ENCODE results near the gene MAN1A1. TPM values are rescaled to one million over a fixed set of nuclear protein-coding genes. Genes with fewer than 3 reads are reported as not detected.
A peak's percentile ranks its signal among the peaks of the same experiment; 100 is the strongest.
"Not testable (repeated sequence)": the region's sequence is repeated elsewhere in the genome, so short reads cannot be mapped to it uniquely, and the experiment has no call there.

MAN1A1 gene
- total RNA-seq, result 10 to 100 TPM; 34.8 to 38.4 TPM

DNA sequence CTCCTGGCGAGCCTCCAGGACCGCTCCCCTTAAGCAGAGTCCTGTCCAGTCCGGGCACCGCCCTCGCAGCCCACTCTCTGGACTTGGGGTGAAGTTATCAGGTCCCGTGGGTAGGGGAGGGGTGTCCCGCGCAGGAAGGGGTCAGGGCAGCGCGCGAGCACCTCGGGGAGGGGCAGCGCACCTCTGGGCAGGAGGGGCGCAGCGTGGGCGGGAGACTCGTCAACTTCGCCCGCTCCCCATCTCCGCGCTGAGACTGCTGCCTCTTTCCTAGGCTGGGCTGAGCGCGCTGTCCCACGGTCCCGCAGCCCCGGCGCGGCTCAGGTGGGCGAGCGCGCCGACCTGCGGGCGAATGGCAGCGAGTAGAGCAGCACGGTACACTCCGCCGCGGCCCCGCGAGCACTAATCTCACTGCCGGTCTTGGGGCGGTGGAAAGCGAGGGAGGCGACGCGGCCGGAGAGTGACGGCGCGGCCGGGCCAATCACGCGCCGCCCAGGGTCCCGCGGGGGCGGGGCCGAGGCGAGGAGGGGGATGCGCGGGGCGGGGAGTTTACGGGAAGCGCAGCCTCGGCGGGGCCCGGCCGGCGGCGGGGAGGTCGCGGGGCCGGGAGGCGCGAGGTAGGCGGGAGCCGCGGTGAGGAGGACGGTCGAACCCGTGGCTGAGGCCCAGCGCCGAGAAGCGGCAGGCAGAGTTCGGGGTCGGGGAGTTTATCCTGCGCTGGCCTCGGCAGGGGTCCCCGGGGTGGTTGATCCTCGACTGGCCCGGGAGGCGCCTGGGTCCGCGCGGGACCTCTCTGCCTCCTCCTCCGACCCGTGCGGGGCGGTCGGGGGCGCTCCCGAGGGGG lies at the start of gene MAN1A1:
Gene MAN1A1 (minus strand): TSS at position 401 of the 841 bp plus-strand sequence. CDS start 696 bp downstream, outside the sequence.
- peak within 1 kb of the TSS; percentile 91 for H3K4me3 Mint-ChIP-seq
- peak; percentile 92 for DNase-seq
- CTCF ChIA-PET, result interaction anchor here (1.0 to 4.2 kb wide), 11 partner anchors 8 to 628 kb away, joined by 3 to 35 read pairs (median 6); no protein-coding TSS in a partner anchor
- no peaks in the 10 kb centered on the region for H3K9me3 Mint-ChIP-seq (ENCODE audit: low read depth)
- ATAC-seq, result peak; percentile 87
- no peaks in the 10 kb centered on the region for H3K27me3 Mint-ChIP-seq
- H3K4me1 Mint-ChIP-seq, result peaks cover 41% of the 10 kb centered on the region
- peak within 1 kb of the TSS; percentile 89 for H3K27ac Mint-ChIP-seq
- peaks cover 27% of the 10 kb centered on the region for H3K36me3 Mint-ChIP-seq

- Mint-ChIP-seq H3K27ac (no peak overlapping the region), H3K4me3 (no peak overlapping the region), H3K27me3 (no peaks in the 10 kb centered on the region), H3K36me3 (peaks cover 3% of the 10 kb centered on the region), H3K4me1 (no peaks in the 10 kb centered on the region), H3K9me3 (ENCODE audit: low read depth) (no peaks in the 10 kb centered on the region)
- DNase-seq (no peak), ATAC-seq (no peak)
- CTCF ChIA-PET, result no interaction called here
Observed at GRCh38 chr6:119395192-119395591, 45.6 kb upstream of the MAN1A1 start.

GRCh38 chr6:119390247-119390793 lies 40.8 kb upstream of the MAN1A1 start:
- no peak for DNase-seq
- no peak overlapping the region for H3K4me3 Mint-ChIP-seq
- CTCF ChIA-PET, result no interaction called here
- H3K27ac Mint-ChIP-seq, result no peak overlapping the region
- H3K9me3 Mint-ChIP-seq (ENCODE audit: low read depth), result no peaks in the 10 kb centered on the region
- ATAC-seq, result no peak
- H3K27me3 Mint-ChIP-seq, result no peaks in the 10 kb centered on the region
- H3K36me3 Mint-ChIP-seq, result peaks cover 5% of the 10 kb centered on the region
- no peaks in the 10 kb centered on the region for H3K4me1 Mint-ChIP-seq

GRCh38 chr6:119385994-119386393 lies 36.4 kb upstream of the MAN1A1 start:
- no peaks in the 10 kb centered on the region for H3K4me1 Mint-ChIP-seq
- DNase-seq, result no peak
- H3K36me3 Mint-ChIP-seq, result peaks cover 11% of the 10 kb centered on the region
- H3K27ac Mint-ChIP-seq, result no peak overlapping the region
- no peaks in the 10 kb centered on the region for H3K27me3 Mint-ChIP-seq
- no peak for ATAC-seq
- peaks cover 2% of the 10 kb centered on the region for H3K9me3 Mint-ChIP-seq (ENCODE audit: low read depth)
- H3K4me3 Mint-ChIP-seq, result no peak overlapping the region
- CTCF ChIA-PET, result no interaction called here

- Mint-ChIP-seq H3K27ac (no peak overlapping the region), H3K4me1 (no peaks in the 10 kb centered on the region), H3K27me3 (no peaks in the 10 kb centered on the region), H3K9me3 (ENCODE audit: low read depth) (peaks cover 9% of the 10 kb centered on the region), H3K36me3 (peaks cover 13% of the 10 kb centered on the region), H3K4me3 (no peak overlapping the region)
- no peak for DNase-seq
- CTCF ChIA-PET, result no interaction called here
- no peak for ATAC-seq
Observed at GRCh38 chr6:119384444-119384843, 34.9 kb upstream of the MAN1A1 start.

- peaks cover 21% of the 10 kb centered on the region for H3K36me3 Mint-ChIP-seq
Observed at GRCh38 chr6:119379809-119380208, 30.2 kb upstream of the MAN1A1 start.

DNA sequence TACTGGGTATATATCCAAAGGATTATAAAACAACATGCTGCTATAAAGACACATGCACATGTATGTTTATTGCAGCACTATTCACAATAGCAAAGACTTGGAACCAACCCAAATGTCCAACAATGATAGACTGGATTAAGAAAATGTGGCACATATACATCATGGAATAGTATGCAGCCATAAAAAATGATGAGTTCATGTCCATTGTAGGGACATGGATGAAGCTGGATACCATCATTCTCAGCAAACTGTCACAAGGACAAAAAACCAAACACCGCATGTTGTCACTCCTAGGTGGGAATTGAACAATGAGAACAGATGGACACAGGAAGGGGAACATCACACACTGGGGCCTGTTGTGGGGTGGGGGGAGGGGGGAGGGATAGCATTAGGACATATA lies 27.5 kb upstream of the MAN1A1 start:
- H3K9me3 Mint-ChIP-seq (ENCODE audit: low read depth); H3K4me3 Mint-ChIP-seq; H3K4me1 Mint-ChIP-seq; DNase-seq; H3K27ac Mint-ChIP-seq; CTCF ChIA-PET; H3K27me3 Mint-ChIP-seq; ATAC-seq: not testable (repeated sequence)
- peaks cover 17% of the 10 kb centered on the region for H3K36me3 Mint-ChIP-seq

More at GRCh38 chr6:119379809-119380208, 30.2 kb upstream of the MAN1A1 start:
- Mint-ChIP-seq H3K27me3 (no peaks in the 10 kb centered on the region), H3K4me3 (no peak overlapping the region), H3K4me1 (no peaks in the 10 kb centered on the region), H3K9me3 (ENCODE audit: low read depth) (peaks cover 9% of the 10 kb centered on the region), H3K27ac (no peak overlapping the region)
- ATAC-seq, result no peak
- DNase-seq, result no peak
- CTCF ChIA-PET, result no interaction called here

- ATAC-seq (no peak), DNase-seq (no peak)
- no peaks in the 10 kb centered on the region for H3K4me1 Mint-ChIP-seq
- H3K36me3 Mint-ChIP-seq, result peaks cover 22% of the 10 kb centered on the region
- H3K27ac Mint-ChIP-seq, result no peak overlapping the region
- no peak overlapping the region for H3K4me3 Mint-ChIP-seq
- peaks cover 3% of the 10 kb centered on the region for H3K9me3 Mint-ChIP-seq (ENCODE audit: low read depth)
- CTCF ChIA-PET, result no interaction called here
- H3K27me3 Mint-ChIP-seq, result no peaks in the 10 kb centered on the region
Observed at GRCh38 chr6:119370080-119370479, 20.5 kb upstream of the MAN1A1 start.

- no peak for ATAC-seq
- Mint-ChIP-seq H3K4me1 (no peaks in the 10 kb centered on the region), H3K27me3 (no peaks in the 10 kb centered on the region), H3K4me3 (no peak overlapping the region), H3K9me3 (ENCODE audit: low read depth) (peaks cover 6% of the 10 kb centered on the region), H3K36me3 (peaks cover 34% of the 10 kb centered on the region), H3K27ac (no peak overlapping the region)
- no peak for DNase-seq
- CTCF ChIA-PET, result no interaction called here
Observed at GRCh38 chr6:119368921-119369320, 19.4 kb upstream of the MAN1A1 start.

GRCh38 chr6:119361209-119361608 lies 11.6 kb upstream of the MAN1A1 start:
- Mint-ChIP-seq H3K36me3 (peaks cover 31% of the 10 kb centered on the region), H3K9me3 (ENCODE audit: low read depth) (peaks cover 6% of the 10 kb centered on the region), H3K27me3 (no peaks in the 10 kb centered on the region), H3K4me1 (peaks cover 18% of the 10 kb centered on the region), H3K4me3 (no peak overlapping the region), H3K27ac (no peak overlapping the region)
- no peak for DNase-seq
- no peak for ATAC-seq
- CTCF ChIA-PET, result no interaction called here

DNA sequence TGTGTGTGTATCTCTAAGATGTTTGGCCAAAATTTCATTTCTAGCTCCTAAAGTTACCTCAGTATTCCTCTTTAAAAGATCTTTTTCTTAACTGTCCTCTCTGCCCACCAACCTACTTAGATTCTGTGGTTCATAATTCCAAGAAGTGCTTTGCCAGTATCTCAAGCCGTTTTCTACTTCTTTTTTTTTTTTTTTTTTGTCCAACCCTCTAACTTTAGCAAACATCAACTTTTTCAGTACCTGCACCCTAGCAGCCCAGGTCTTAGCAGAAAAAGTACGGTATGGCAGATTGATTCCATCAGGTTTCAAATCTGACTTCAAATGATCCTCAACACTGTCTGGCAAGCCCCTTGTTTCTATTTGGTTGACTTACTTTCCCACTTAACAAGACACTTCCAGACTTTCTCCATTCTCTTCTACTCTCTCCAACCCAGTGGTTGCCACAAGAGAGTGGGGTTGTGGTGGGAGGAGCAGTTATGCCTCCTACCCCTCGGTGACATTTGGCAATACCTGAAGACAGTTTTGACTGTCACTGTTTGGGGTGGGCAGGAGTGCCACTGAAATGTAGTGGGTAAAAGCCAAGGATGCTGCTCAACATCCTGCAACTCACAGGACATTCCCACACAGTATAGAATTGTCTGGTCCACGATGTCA lies 10.8 kb upstream of the MAN1A1 start:
- no peak overlapping the region for H3K4me3 Mint-ChIP-seq
- CTCF ChIA-PET, result interaction anchor here (0.6 to 0.7 kb wide), 3 partner anchors 87 to 625 kb away, joined by 3 to 4 read pairs (median 3); no protein-coding TSS in a partner anchor
- ATAC-seq (no peak), DNase-seq (no peak)
- H3K9me3 Mint-ChIP-seq (ENCODE audit: low read depth), result peaks cover 6% of the 10 kb centered on the region
- H3K36me3 Mint-ChIP-seq, result peaks cover 29% of the 10 kb centered on the region
- H3K27me3 Mint-ChIP-seq, result no peaks in the 10 kb centered on the region
- no peak overlapping the region for H3K27ac Mint-ChIP-seq
- H3K4me1 Mint-ChIP-seq, result peaks cover 20% of the 10 kb centered on the region

GRCh38 chr6:119355890-119356289 lies 6.3 kb upstream of the MAN1A1 start:
- Mint-ChIP-seq H3K9me3 (ENCODE audit: low read depth) (no peaks in the 10 kb centered on the region), H3K4me3 (no peak overlapping the region), H3K36me3 (peaks cover 5% of the 10 kb centered on the region), H3K27me3 (no peaks in the 10 kb centered on the region), H3K4me1 (peaks cover 33% of the 10 kb centered on the region), H3K27ac (no peak overlapping the region)
- ATAC-seq (no peak), DNase-seq (no peak)
- CTCF ChIA-PET, result no interaction called here

GRCh38 chr6:119355157-119355556 lies 5.6 kb upstream of the MAN1A1 start:
- no peaks in the 10 kb centered on the region for H3K9me3 Mint-ChIP-seq (ENCODE audit: low read depth)

DNA sequence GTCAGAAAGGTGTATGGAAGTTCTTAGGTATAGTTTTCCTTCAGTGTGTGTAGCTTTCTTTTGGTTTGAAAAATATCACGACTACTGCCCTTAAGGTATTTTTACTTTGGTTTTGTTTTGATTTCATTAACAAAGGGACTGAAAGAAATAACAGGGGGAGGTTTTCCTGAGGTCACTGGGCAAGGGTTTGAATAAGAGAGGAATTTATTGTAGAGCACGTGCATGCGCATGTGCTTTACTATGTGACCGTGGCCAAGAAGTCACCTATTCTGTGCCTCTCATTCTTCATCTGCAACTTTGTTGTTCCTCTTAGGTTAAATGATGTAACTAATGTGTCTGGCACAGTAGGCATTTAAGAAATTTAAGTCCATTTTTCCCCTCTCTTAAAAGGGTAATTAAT lies 4.1 kb upstream of the MAN1A1 start:
- CTCF ChIA-PET, result no interaction called here
- H3K27ac Mint-ChIP-seq, result no peak overlapping the region
- H3K27me3 Mint-ChIP-seq, result no peaks in the 10 kb centered on the region
- DNase-seq (no peak), ATAC-seq (no peak)
- H3K4me1 Mint-ChIP-seq, result peaks cover 18% of the 10 kb centered on the region
- no peak overlapping the region for H3K4me3 Mint-ChIP-seq
- H3K36me3 Mint-ChIP-seq, result peaks cover 7% of the 10 kb centered on the region
- H3K9me3 Mint-ChIP-seq (ENCODE audit: low read depth), result no peaks in the 10 kb centered on the region

More at GRCh38 chr6:119355157-119355556, 5.6 kb upstream of the MAN1A1 start:
- H3K36me3 Mint-ChIP-seq, result peaks cover 7% of the 10 kb centered on the region
- no peak overlapping the region for H3K27ac Mint-ChIP-seq
- peaks cover 26% of the 10 kb centered on the region for H3K4me1 Mint-ChIP-seq
- H3K4me3 Mint-ChIP-seq, result no peak overlapping the region
- no peaks in the 10 kb centered on the region for H3K27me3 Mint-ChIP-seq
- ATAC-seq (no peak), DNase-seq (no peak)
- CTCF ChIA-PET, result no interaction called here
